Neural progenitor cell (in vitro differentiated cells): Measurements from ENCODE around the gene RCVRN. TPM values are rescaled to one million over a fixed set of nuclear protein-coding genes. Genes with fewer than 3 reads are reported as not detected.

Source experiments
- DNase-seq: peaks from one replicate; pipeline ENCODE4 v3.0.0-alpha.2; 2016; ENCODE audit warnings: low spot score
- H2AFZ ChIP-seq: fragments of 200-600 bp; sonication (generic); replicated peaks from 2 replicates; pipeline ENCODE4 v1.6.1; 2016; ENCODE audit warnings: antibody characterized with exemption
- H3F3A ChIP-seq: fragments of 200-600 bp; sonication (generic); 2 replicates; pipeline ENCODE4 v1.6.1; 2016; ENCODE audit warnings: antibody characterized with exemption, low read depth
- H3K27ac ChIP-seq: fragments of 200-600 bp; sonication (generic); 2 replicates; pipeline ENCODE4 v1.5.1; 2016; ENCODE audit warnings: mild to moderate bottlenecking
- H3K27me3 ChIP-seq: fragments of 200-600 bp; sonication (generic); 2 replicates; pipeline ENCODE4 v1.6.1; 2016; ENCODE audit warnings: mild to moderate bottlenecking, moderate library complexity
- H3K36me3 ChIP-seq: fragments of 200-600 bp; sonication (generic); 2 replicates; pipeline ENCODE4 v1.5.1; 2016
- H3K4me1 ChIP-seq: fragments of 200-600 bp; sonication (generic); 2 replicates; pipeline ENCODE4 v1.6.1; 2016; ENCODE audit warnings: mixed run types
- H3K4me2 ChIP-seq: fragments of 200-600 bp; sonication (generic); 2 replicates; pipeline ENCODE4 v1.6.1; 2016
- H3K4me3 ChIP-seq: fragments of 200-600 bp; sonication (generic); 2 replicates; pipeline ENCODE4 v1.5.1; 2016
- H3K79me2 ChIP-seq: fragments of 200-600 bp; sonication (generic); 2 replicates; pipeline ENCODE4 v1.6.1; 2016; ENCODE audit warnings: low read depth
- H3K9ac ChIP-seq: fragments of 200-600 bp; sonication (generic); 2 replicates; pipeline ENCODE4 v1.6.1; 2016
- H3K9me3 ChIP-seq: fragments of 200-600 bp; sonication (generic); 2 replicates; pipeline ENCODE4 v1.5.1; 2016; ENCODE audit warnings: low read depth
- H4K20me1 ChIP-seq: fragments of 200-600 bp; sonication (generic); 2 replicates; pipeline ENCODE4 v1.6.1; 2016; ENCODE audit warnings: low read depth
- H3K27ac Mint-ChIP-seq: 3 replicates; pipeline ENCODE4 v1.8.0; 2021; ENCODE audit warnings: mixed read lengths
- H3K27me3 Mint-ChIP-seq: 2 replicates; pipeline ENCODE4 v1.8.0; 2022; ENCODE audit warnings: low read depth, mild to moderate bottlenecking, inconsistent platforms, moderate library complexity, mixed read lengths; ENCODE audit not compliant: insufficient read depth
- H3K36me3 Mint-ChIP-seq: 3 replicates; pipeline ENCODE4 v1.8.0; 2021; ENCODE audit warnings: mixed read lengths
- H3K4me1 Mint-ChIP-seq: 3 replicates; pipeline ENCODE4 v1.8.0; 2021; ENCODE audit warnings: mixed read lengths
- H3K4me3 Mint-ChIP-seq: 3 replicates; pipeline ENCODE4 v1.8.0; 2021; ENCODE audit warnings: mild to moderate bottlenecking, moderate library complexity, mixed read lengths
- H3K9me3 Mint-ChIP-seq: 3 replicates; pipeline ENCODE4 v1.8.0; 2020; ENCODE audit warnings: mixed read lengths
- EZH2 ChIP-seq: fragments of 200-600 bp; sonication (generic); IDR thresholded peaks from 2 replicates; pipeline ENCODE4 v1.6.1; 2017; ENCODE audit warnings: antibody characterized with exemption, mild to moderate bottlenecking, moderate library complexity
- EZH2phosphoT487 ChIP-seq: fragments of 200-600 bp; sonication (generic); IDR thresholded peaks from 2 replicates; pipeline ENCODE4 v1.6.1; 2017; ENCODE audit warnings: antibody characterized with exemption
- total RNA-seq: library from RNA; depleted of rRNA; stranded (reverse); fragments of >200 nt; gene quantifications from 2 replicates; pipeline ENCODE4 v1.2.3, GENCODE V29; 2015; ENCODE audit warnings: low replicate concordance
- TF ChIP-seq, protein P1 (sequence below): fragments of 200-600 bp; sonication (generic); IDR thresholded peaks from 2 replicates; pipeline ENCODE4 v1.5.1; 2017; ENCODE audit warnings: antibody characterized with exemption, mild to moderate bottlenecking

The RCVRN gene
- total RNA-seq, 1 donor from 2014 or later = not detected

DNA sequence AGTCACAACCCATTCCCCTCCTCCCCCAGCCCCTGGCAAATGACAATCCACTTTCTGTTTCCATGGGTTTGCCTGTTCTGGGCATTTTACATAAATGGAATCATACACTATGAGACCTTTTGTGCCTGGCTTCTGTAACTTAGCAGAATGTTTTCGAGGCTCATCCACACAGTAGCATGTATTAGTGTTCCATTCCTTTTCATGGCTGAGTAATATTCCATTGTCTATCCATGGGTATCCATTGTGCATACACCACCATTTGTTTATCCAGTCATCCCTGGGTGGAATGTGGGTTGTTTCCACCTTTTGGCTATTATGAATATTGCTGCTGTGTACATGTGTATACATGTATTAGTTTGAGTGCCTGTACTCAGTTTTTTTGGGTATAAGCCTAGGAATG is 33.7 kb upstream of the RCVRN start:
- no peak overlapping the region for H3K4me2 ChIP-seq
- Mint-ChIP-seq H3K4me1 (peaks cover 3% of the 10 kb centered on the region), H3K27me3 (peaks cover 6% of the 10 kb centered on the region), H3K27ac (no peak overlapping the region), H3K9me3 (no peaks in the 10 kb centered on the region), H3K4me3 (no peak overlapping the region), H3K36me3 (peaks cover 4% of the 10 kb centered on the region)
- H3K4me3 ChIP-seq = no peak overlapping the region
- no peak overlapping the region for H3K9ac ChIP-seq
- H3K9me3 ChIP-seq = no peaks in the 10 kb centered on the region
- H3K79me2 ChIP-seq = no peaks in the 10 kb centered on the region
- no peaks in the 10 kb centered on the region for H3K36me3 ChIP-seq
- H3F3A ChIP-seq = no peaks in the 10 kb centered on the region
- no peaks in the 10 kb centered on the region for H3K4me1 ChIP-seq
- no peak for DNase-seq
- H3K27me3 ChIP-seq = no peaks in the 10 kb centered on the region
- H3K27ac ChIP-seq = no peak overlapping the region
- TF ChIP-seq EZH2 (no peak), EZH2phosphoT487 (no peak)
- H4K20me1 ChIP-seq = no peaks in the 10 kb centered on the region
- no peak overlapping the region for H2AFZ ChIP-seq

DNA sequence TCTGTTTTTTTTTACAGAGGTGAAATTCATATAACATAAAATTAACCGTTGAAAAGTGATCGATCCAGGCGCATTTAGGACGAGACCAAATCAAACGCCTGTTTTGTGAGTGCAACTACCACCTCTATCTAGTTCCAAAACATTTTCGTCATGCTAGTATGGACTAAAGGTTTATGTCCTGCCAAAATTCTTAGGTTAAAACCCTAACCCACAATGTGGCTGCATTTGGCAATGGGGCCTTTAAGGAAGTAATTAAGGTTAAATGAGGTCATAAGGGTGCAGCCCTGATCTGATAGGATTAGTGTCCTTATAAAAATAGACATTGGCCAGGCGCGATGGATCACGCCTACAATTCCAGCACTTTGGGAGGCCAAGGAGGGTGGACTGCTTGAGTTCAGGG is 32.8 kb upstream of the RCVRN start:
- no peaks in the 10 kb centered on the region for H3K79me2 ChIP-seq
- H3K27me3 Mint-ChIP-seq = peaks cover 6% of the 10 kb centered on the region

DNA sequence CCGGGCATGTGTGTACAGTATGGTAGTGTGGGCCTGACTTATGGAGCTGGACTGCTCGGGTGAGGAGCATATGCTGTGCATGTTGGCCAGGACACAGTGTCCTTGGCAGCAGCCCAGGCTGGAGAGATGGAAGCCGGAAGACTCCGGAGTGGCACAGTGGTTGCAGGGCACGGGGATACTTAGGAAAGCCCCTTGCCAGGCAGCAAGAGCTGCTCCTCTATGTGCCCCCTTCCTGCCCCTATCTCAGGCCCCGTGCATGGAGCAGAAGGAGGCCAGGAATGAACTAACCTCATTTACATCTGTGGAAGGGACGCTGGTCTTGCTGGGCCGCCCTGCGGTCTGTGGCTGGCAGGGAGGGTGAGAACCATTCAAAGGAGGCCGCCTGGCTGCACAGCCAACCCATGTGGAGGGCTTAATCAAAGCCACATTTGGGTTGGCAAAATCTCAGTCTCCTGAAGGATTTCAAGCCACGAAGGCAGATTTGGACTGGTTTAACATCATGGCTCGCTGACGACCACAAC is 32.2 kb upstream of the RCVRN start:
- Histone ChIP-seq H2AFZ (no peak overlapping the region), H3K36me3 (no peaks in the 10 kb centered on the region), H3K4me1 (no peaks in the 10 kb centered on the region), H3K4me3 (no peak overlapping the region), H4K20me1 (no peaks in the 10 kb centered on the region), H3K79me2 (no peaks in the 10 kb centered on the region), H3K27me3 (no peaks in the 10 kb centered on the region), H3K9me3 (no peaks in the 10 kb centered on the region), H3K27ac (no peak overlapping the region), H3K9ac (no peak overlapping the region), H3F3A (no peaks in the 10 kb centered on the region), H3K4me2 (no peak overlapping the region)
- DNase-seq = no peak
- Mint-ChIP-seq H3K4me3 (no peak overlapping the region), H3K27me3 (peaks cover 6% of the 10 kb centered on the region), H3K36me3 (peaks cover 4% of the 10 kb centered on the region), H3K9me3 (no peaks in the 10 kb centered on the region), H3K4me1 (peaks cover 3% of the 10 kb centered on the region), H3K27ac (no peak overlapping the region)
- no peak for TF ChIP-seq EZH2

More for the DNA sequence above, 32.8 kb upstream of the RCVRN start:
- Histone ChIP-seq H2AFZ (no peak overlapping the region), H3K36me3 (no peaks in the 10 kb centered on the region), H3K27me3 (no peaks in the 10 kb centered on the region), H3K27ac (no peak overlapping the region), H3K9ac (no peak overlapping the region), H3K4me1 (no peaks in the 10 kb centered on the region), H3F3A (no peaks in the 10 kb centered on the region), H3K4me3 (no peak overlapping the region), H4K20me1 (no peaks in the 10 kb centered on the region), H3K9me3 (no peaks in the 10 kb centered on the region), H3K4me2 (no peak overlapping the region)
- no peak for DNase-seq
- Mint-ChIP-seq H3K4me3 (no peak overlapping the region), H3K27ac (no peak overlapping the region), H3K9me3 (no peaks in the 10 kb centered on the region), H3K36me3 (peaks cover 4% of the 10 kb centered on the region), H3K4me1 (peaks cover 3% of the 10 kb centered on the region)
- TF ChIP-seq EZH2 (no peak), EZH2phosphoT487 (no peak)
- TF ChIP-seq, protein P1, sequence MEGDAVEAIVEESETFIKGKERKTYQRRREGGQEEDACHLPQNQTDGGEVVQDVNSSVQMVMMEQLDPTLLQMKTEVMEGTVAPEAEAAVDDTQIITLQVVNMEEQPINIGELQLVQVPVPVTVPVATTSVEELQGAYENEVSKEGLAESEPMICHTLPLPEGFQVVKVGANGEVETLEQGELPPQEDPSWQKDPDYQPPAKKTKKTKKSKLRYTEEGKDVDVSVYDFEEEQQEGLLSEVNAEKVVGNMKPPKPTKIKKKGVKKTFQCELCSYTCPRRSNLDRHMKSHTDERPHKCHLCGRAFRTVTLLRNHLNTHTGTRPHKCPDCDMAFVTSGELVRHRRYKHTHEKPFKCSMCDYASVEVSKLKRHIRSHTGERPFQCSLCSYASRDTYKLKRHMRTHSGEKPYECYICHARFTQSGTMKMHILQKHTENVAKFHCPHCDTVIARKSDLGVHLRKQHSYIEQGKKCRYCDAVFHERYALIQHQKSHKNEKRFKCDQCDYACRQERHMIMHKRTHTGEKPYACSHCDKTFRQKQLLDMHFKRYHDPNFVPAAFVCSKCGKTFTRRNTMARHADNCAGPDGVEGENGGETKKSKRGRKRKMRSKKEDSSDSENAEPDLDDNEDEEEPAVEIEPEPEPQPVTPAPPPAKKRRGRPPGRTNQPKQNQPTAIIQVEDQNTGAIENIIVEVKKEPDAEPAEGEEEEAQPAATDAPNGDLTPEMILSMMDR = no peak

DNA sequence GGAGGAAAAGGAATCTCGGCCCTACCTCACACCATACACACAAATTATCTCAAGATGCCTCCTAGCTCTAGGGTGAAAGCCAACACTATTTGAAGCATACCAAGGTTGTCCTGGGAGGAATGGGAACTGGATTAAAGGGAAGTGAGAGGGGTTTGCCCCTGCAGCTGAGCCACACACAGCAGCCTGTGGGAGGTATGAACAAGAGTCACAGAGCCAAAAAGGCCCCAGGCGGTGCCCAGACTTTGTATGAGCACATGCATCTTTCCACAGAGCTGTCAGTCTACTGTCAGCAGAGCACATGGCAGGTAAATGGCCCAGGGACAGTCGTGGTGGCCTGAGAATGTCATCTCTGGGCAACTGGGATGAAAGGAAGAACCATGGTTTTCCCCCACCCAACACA is 31.0 kb upstream of the RCVRN start:
- Histone ChIP-seq H4K20me1 (no peaks in the 10 kb centered on the region), H3K4me2 (no peak overlapping the region), H3K9me3 (no peaks in the 10 kb centered on the region), H3K27me3 (no peaks in the 10 kb centered on the region), H3K79me2 (no peaks in the 10 kb centered on the region), H3K4me3 (no peak overlapping the region), H3K36me3 (no peaks in the 10 kb centered on the region), H3F3A (no peaks in the 10 kb centered on the region), H3K27ac (no peak overlapping the region), H3K9ac (no peak overlapping the region), H2AFZ (no peak overlapping the region), H3K4me1 (peaks cover 8% of the 10 kb centered on the region)
- DNase-seq = no peak
- H3K9me3 Mint-ChIP-seq = no peaks in the 10 kb centered on the region
- H3K27ac Mint-ChIP-seq = no peak overlapping the region
- peaks cover 6% of the 10 kb centered on the region for H3K36me3 Mint-ChIP-seq
- peaks cover 6% of the 10 kb centered on the region for H3K27me3 Mint-ChIP-seq
- no peak overlapping the region for H3K4me3 Mint-ChIP-seq
- TF ChIP-seq EZH2 (no peak), EZH2phosphoT487 (no peak)
- TF ChIP-seq, protein P1 = no peak
- H3K4me1 Mint-ChIP-seq = peaks cover 3% of the 10 kb centered on the region
